HG03103 (cell line): ENCODE data around the gene PRRC2C.
"Not testable (repeated sequence)": the region's sequence is repeated elsewhere in the genome, so short reads cannot be mapped to it uniquely, and the experiment has no call there.

ENCODE experiments used
- ATAC-seq: cut with Tn5 transposase; IDR thresholded peaks from one replicate; pipeline ENCODE4 v1.9.1; 2021; ENCODE audit warnings: low read depth; ENCODE audit not compliant: unreplicated experiment

Gene PRRC2C

GRCh38 chr1:171485375-171486047 lies at the start of gene PRRC2C:
PRRC2C (plus strand) TSS chr1:171485530; CDS start chr1:171512089, 26,559 bp downstream.
- ATAC-seq = peak; percentile 98

GRCh38 chr1:171438441-171438840 lies 46.9 kb upstream of the PRRC2C start:
- no peak for ATAC-seq

GRCh38 chr1:171440201-171440600 lies 45.1 kb upstream of the PRRC2C start:
- not testable (repeated sequence) for ATAC-seq

- not testable (repeated sequence) for ATAC-seq
These were observed 43.9 kb upstream of the PRRC2C start for GRCh38 chr1:171441278-171441895.

- no peak for ATAC-seq
These were observed 38.9 kb upstream of the PRRC2C start for GRCh38 chr1:171446386-171446785.

GRCh38 chr1:171455967-171456366 lies 29.4 kb upstream of the PRRC2C start:
- no peak for ATAC-seq

- ATAC-seq = no peak
These were observed 27.9 kb upstream of the PRRC2C start for GRCh38 chr1:171457412-171457811.

GRCh38 chr1:171460018-171460620 lies 25.2 kb upstream of the PRRC2C start:
- no peak for ATAC-seq

GRCh38 chr1:171467626-171468025 lies 17.7 kb upstream of the PRRC2C start:
- ATAC-seq = no peak

- ATAC-seq = peak; percentile 74
These were observed 17.1 kb upstream of the PRRC2C start for GRCh38 chr1:171468120-171468750.

- ATAC-seq = no peak
These were observed 14.6 kb upstream of the PRRC2C start for GRCh38 chr1:171470726-171471125.

- no peak for ATAC-seq
These were observed 13.1 kb upstream of the PRRC2C start for GRCh38 chr1:171472183-171472647.

GRCh38 chr1:171476829-171477228 lies 8.5 kb upstream of the PRRC2C start:
- no peak for ATAC-seq

- no peak for ATAC-seq
These were observed 7.5 kb upstream of the PRRC2C start for GRCh38 chr1:171477804-171478203.

- ATAC-seq = no peak
These were observed 5.3 kb upstream of the PRRC2C start for GRCh38 chr1:171480035-171480434.

- ATAC-seq = peak; percentile 46
These were observed 463 bp upstream of the PRRC2C start for GRCh38 chr1:171484760-171485374.

- ATAC-seq = peak; percentile 26
These were observed 754 bp downstream of the PRRC2C start for GRCh38 chr1:171486048-171486519.

GRCh38 chr1:171487038-171487437 lies 1.7 kb downstream of the PRRC2C start:
- ATAC-seq = no peak

GRCh38 chr1:171488190-171488929 lies 3.0 kb downstream of the PRRC2C start:
- no peak for ATAC-seq

GRCh38 chr1:171494076-171494475 lies 8.7 kb downstream of the PRRC2C start:
- ATAC-seq = no peak
